NT2/D1 (cell line): ENCODE data around the gene SH2D6.

Source experiments
- SUZ12 ChIP-seq: IDR thresholded peaks from 2 replicates; pipeline ENCODE4 v1.6.1; 2011; ENCODE audit not compliant: insufficient read length, insufficient read depth; ENCODE audit errors: extremely low read depth
- YY1 ChIP-seq: IDR thresholded peaks from 2 replicates; pipeline ENCODE4 v1.6.1; 2011; ENCODE audit not compliant: insufficient read length, insufficient read depth
- ZNF274 ChIP-seq: IDR thresholded peaks from 2 replicates; pipeline ENCODE4 v1.6.1; 2011; ENCODE audit warnings: mild to moderate bottlenecking, low read depth, low read length

DNA sequence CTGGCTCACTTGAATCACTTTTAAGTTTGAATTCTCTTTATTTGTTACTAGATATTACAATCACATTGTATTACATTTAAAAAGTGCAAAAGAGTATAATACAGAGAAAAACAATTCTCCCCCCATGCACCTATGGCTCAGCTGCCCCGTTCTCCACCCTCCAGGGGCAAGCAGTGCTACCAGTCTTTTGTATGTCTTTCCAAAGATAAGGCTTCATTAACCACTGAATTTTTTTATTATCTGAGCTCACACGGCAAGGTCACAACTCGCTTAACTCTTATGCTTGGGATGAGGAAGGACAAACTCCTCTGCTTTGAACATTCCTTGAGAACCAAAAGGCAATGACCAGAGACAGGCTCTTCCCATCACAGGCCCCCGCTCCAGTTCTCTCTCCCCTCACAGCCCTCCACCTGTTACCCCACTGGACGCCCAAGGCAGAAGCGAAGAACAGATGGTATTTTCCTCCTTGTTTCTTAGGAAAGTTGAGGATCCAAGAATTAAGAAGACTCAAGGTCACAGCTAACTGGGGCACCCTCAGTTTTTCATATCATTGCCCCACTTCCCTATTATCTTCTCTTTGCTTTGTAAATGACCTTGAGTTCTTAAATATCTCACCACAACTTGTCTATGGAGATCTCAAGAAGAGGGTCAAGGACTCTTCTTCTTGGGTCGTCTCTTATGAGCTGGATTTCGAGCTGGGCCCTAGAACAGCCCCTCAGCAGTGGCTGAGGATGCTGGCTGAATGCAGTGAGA is 30.1 kb downstream of the SH2D6 start:
- TF ChIP-seq YY1 (no peak), SUZ12 (no peak), ZNF274 (no peak)
